GM18499 (cell line): Measurements from ENCODE around the gene PSAPL1.

ENCODE experiments used
- ATAC-seq: cut with Tn5 transposase; IDR thresholded peaks from one replicate; pipeline ENCODE4 v1.9.1; 2021; ENCODE audit warnings: moderate number of reproducible peaks; ENCODE audit not compliant: insufficient read depth, unreplicated experiment

Gene PSAPL1

GRCh38 chr4:7399440-7400234 lies 35.1 kb downstream of the PSAPL1 start:
- ATAC-seq, result no peak

- no peak for ATAC-seq
These were observed 35.8 kb downstream of the PSAPL1 start for GRCh38 chr4:7398788-7399439.

- no peak for ATAC-seq
These were observed 36.7 kb downstream of the PSAPL1 start for GRCh38 chr4:7398104-7398423.

- no peak for ATAC-seq
These were observed 37.3 kb downstream of the PSAPL1 start for GRCh38 chr4:7397206-7398103.

GRCh38 chr4:7396186-7396910 lies 38.4 kb downstream of the PSAPL1 start:
- ATAC-seq, result no peak

- no peak for ATAC-seq
These were observed 39.1 kb downstream of the PSAPL1 start for GRCh38 chr4:7395645-7396044.

- ATAC-seq, result no peak
These were observed 39.9 kb downstream of the PSAPL1 start for GRCh38 chr4:7394681-7395451.

GRCh38 chr4:7393601-7394575 lies 40.8 kb downstream of the PSAPL1 start:
- no peak for ATAC-seq

GRCh38 chr4:7392438-7393421 lies 42.0 kb downstream of the PSAPL1 start:
- no peak for ATAC-seq

GRCh38 chr4:7391637-7392437 lies 42.9 kb downstream of the PSAPL1 start:
- no peak for ATAC-seq

- ATAC-seq, result no peak
These were observed 43.7 kb downstream of the PSAPL1 start for GRCh38 chr4:7390906-7391636.

- no peak for ATAC-seq
These were observed 44.4 kb downstream of the PSAPL1 start for GRCh38 chr4:7390336-7390735.

GRCh38 chr4:7389719-7390118 lies 45.0 kb downstream of the PSAPL1 start:
- ATAC-seq, result no peak

- no peak for ATAC-seq
These were observed 45.5 kb downstream of the PSAPL1 start for GRCh38 chr4:7389101-7389701.

- no peak for ATAC-seq
These were observed 46.1 kb downstream of the PSAPL1 start for GRCh38 chr4:7388627-7389026.

- no peak for ATAC-seq
These were observed 46.8 kb downstream of the PSAPL1 start for GRCh38 chr4:7387925-7388324.
